Retinal pigment epithelial cell (primary cell): ENCODE measurements around the gene ATG5.

Source experiments
- DNase-seq: peaks from one replicate; pipeline ENCODE4 v3.0.0-alpha.2; 2010; ENCODE audit warnings: low read depth
- H3K4me3 ChIP-seq: 2 replicates; pipeline ENCODE4 v1.5.1; 2011; ENCODE audit warnings: mild to moderate bottlenecking, low read length, control low read depth, moderate library complexity
- CTCF ChIP-seq: conservative IDR thresholded peaks from 2 replicates; pipeline ENCODE4 v1.5.1; 2011; ENCODE audit warnings: low read depth, low read length, control low read depth, inconsistent platforms

ATG5 gene

DNA sequence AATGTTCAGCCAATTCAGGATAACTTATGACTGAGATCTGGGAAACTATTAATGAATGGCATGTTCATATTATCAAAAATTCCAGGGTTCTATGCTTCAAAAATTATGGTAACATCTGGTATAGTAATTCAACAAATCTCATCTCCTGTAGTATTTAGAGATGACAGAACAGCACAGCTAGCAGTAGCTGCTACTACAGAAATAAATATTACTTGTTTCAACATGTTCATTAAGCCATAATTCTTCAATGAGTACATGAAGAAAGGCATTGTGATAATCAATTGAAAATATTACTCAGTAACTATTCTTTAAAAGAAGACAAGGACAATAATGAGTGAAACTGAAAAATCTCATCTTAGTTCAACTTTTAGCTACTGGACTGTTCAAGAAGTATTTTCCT is 66.8 kb downstream of the ATG5 start:
- no peak overlapping the region for H3K4me3 ChIP-seq
- DNase-seq, result no peak
- no peak for TF ChIP-seq CTCF

DNA sequence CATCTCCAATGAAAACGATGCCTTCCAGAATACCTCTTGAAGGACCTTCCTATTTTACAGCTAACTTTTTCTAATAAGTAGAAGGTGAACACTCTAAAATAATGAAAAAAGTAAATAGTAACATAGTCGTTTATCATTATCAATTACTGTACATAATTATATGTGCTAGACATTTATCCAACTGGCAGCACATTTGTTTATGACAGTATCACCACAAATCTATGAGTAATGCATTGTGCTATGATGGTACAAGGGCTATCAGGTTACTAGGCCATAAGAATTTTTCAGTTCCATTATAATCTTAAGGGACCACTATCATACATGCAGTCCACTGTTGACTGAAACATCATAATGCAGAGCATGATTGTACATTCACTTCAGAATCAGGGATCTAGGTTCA is 68.4 kb downstream of the ATG5 start:
- no peak for TF ChIP-seq CTCF
- DNase-seq, result no peak
- H3K4me3 ChIP-seq, result no peak overlapping the region

GRCh38 chr6:106256201-106256968 is 69.2 kb downstream of the ATG5 start:
- no peak for DNase-seq
- TF ChIP-seq CTCF, result no peak
- no peak overlapping the region for H3K4me3 ChIP-seq

DNA sequence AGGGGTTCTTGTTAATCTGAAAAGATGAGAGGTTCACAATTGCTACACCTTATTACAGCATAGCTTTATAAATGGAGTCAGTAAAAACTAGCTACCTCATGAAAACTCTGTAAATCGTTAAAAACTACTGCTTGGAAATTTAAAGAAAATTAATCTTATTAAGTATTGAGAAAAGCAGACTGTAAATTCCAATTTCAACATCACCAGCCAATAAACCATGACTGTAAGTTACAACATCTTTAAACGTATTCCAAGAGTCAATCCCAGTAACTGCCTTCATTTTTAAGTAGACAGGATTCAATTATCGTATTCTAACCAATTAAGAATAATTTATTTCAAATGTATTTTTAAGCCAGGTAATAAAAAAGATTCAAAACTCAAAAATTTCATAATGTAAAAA is 70.3 kb downstream of the ATG5 start:
- no peak overlapping the region for H3K4me3 ChIP-seq
- DNase-seq, result no peak
- no peak for TF ChIP-seq CTCF

GRCh38 chr6:106254636-106255035 is 70.9 kb downstream of the ATG5 start:
- peak; percentile 7 for DNase-seq

GRCh38 chr6:106253731-106254130 is 71.8 kb downstream of the ATG5 start:
- no peak for TF ChIP-seq CTCF
- no peak overlapping the region for H3K4me3 ChIP-seq
- DNase-seq, result no peak

More at GRCh38 chr6:106254636-106255035, 70.9 kb downstream of the ATG5 start:
- no peak for TF ChIP-seq CTCF
- no peak overlapping the region for H3K4me3 ChIP-seq

GRCh38 chr6:106253172-106253571 is 72.4 kb downstream of the ATG5 start:
- DNase-seq, result no peak
- no peak for TF ChIP-seq CTCF
- no peak overlapping the region for H3K4me3 ChIP-seq
